CD1c-positive myeloid dendritic cell (primary cell): ENCODE measurements around the gene OR6K2.
A peak's percentile ranks its signal among the peaks of the same experiment; 100 is the strongest.

Experiments used
- DNase-seq: peaks from one replicate; pipeline ENCODE4 v3.0.0-alpha.2; 2016; ENCODE audit errors: extremely low spot score

OR6K2 gene

GRCh38 chr1:158686111-158687009 lies 14.1 kb downstream of the OR6K2 start, which contains the start of gene SPTA1:
SPTA1 (minus strand) TSS chr1:158686715; CDS start chr1:158686517, 198 bp downstream.
- DNase-seq, result peak; percentile 3

GRCh38 chr1:158685085-158685484 lies 15.4 kb downstream of the OR6K2 start:
- DNase-seq, result no peak

- peak; percentile 30 for DNase-seq
Observed at GRCh38 chr1:158681606-158682005, 18.8 kb downstream of the OR6K2 start.

- DNase-seq, result no peak
Observed at GRCh38 chr1:158679289-158679688, 21.2 kb downstream of the OR6K2 start.

GRCh38 chr1:158675563-158676323 lies 24.7 kb downstream of the OR6K2 start:
- no peak for DNase-seq

GRCh38 chr1:158674302-158674701 lies 26.1 kb downstream of the OR6K2 start:
- no peak for DNase-seq

- no peak for DNase-seq
Observed at GRCh38 chr1:158666037-158666436, 34.4 kb downstream of the OR6K2 start.

GRCh38 chr1:158654571-158654970 lies 45.9 kb downstream of the OR6K2 start:
- peak; percentile 56 for DNase-seq

- peak; percentile 18 for DNase-seq
Observed at GRCh38 chr1:158654086-158654485, 46.4 kb downstream of the OR6K2 start.

GRCh38 chr1:158652721-158653334 lies 47.6 kb downstream of the OR6K2 start:
- DNase-seq, result no peak
